ENCODE results near the gene ATP1B1. TPM values are rescaled to one million over a fixed set of nuclear protein-coding genes. Genes with fewer than 3 reads are reported as not detected.

Gene ATP1B1
- total RNA-seq, 1 experiment from 2014 or later = 44.4 TPM

DNA sequence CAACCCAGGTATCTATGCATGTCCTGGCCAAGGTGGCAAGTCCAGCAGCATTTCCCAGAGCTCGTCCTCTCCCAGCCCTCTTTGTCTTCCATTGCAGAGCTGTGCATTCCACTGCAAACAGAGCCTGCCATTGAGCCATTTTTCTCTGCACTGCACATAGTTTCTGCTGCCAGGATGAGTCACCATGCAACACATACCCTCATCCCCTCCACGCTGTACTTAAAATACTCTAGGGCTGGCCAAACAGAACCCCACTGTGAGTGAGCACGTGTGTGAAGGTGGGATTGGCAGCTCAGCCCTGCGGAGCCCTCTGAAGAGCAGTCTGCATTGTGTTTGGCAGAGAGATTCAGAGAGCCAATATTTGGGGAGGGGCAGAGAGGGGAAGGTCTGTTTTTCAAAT is 3.9 kb upstream of the ATP1B1 start:
- no peak overlapping the region for H3K56ac ChIP-seq (ENCODE audit: insufficient read length, low read depth, low read length)
- H3K27ac ChIP-seq (ENCODE audit: insufficient read length, low read depth, low read length) = no peak overlapping the region
- no peak overlapping the region for H3K14ac ChIP-seq (ENCODE audit: insufficient read depth, low read length)
- no peaks in the 10 kb centered on the region for H3K27me3 ChIP-seq (ENCODE audit: insufficient read depth, low read length)
- WGBS (ENCODE audit: extremely low coverage, insufficient read length, low lambda C conversion rate) = no CpG with 5 or more reads among the region's 4 CpGs
- Mint-ChIP-seq H3K27me3 (ENCODE audit: low read depth) (peaks cover 5% of the 10 kb centered on the region), H3K4me3 (no peak overlapping the region), H3K27ac (no peak overlapping the region), H3K36me3 (ENCODE audit: insufficient read depth in 1 of 3, low read depth in 3 of 3) (no peaks in the 10 kb centered on the region; a peak in 1 of 7 replicates), H3K4me1 (peaks cover 23 to 28% of the 10 kb centered on the region in 2 experiments), H3K9me3 (no peaks in the 10 kb centered on the region; a peak in 1 of 5 replicates)
- H3K4me1 ChIP-seq (ENCODE audit: insufficient read depth, low read length) = peaks cover 13% of the 10 kb centered on the region; the same call in 1 of the 2 replicates
- TF ChIP-seq, protein P1, sequence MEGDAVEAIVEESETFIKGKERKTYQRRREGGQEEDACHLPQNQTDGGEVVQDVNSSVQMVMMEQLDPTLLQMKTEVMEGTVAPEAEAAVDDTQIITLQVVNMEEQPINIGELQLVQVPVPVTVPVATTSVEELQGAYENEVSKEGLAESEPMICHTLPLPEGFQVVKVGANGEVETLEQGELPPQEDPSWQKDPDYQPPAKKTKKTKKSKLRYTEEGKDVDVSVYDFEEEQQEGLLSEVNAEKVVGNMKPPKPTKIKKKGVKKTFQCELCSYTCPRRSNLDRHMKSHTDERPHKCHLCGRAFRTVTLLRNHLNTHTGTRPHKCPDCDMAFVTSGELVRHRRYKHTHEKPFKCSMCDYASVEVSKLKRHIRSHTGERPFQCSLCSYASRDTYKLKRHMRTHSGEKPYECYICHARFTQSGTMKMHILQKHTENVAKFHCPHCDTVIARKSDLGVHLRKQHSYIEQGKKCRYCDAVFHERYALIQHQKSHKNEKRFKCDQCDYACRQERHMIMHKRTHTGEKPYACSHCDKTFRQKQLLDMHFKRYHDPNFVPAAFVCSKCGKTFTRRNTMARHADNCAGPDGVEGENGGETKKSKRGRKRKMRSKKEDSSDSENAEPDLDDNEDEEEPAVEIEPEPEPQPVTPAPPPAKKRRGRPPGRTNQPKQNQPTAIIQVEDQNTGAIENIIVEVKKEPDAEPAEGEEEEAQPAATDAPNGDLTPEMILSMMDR (conservative IDR thresholded peaks at IDR 0.05) = no peak
- H2AFZ ChIP-seq (ENCODE audit: low read length) = no peak overlapping the region
- H4K91ac ChIP-seq (ENCODE audit: insufficient read length, low read depth, low read length) = no peak overlapping the region
- no peak overlapping the region for H3T11ph ChIP-seq (ENCODE audit: low read length)
- no peak overlapping the region for H2BK15ac ChIP-seq (ENCODE audit: low read depth, low read length)
- H2BK20ac ChIP-seq (ENCODE audit: low read depth, low read length, poor library complexity, severe bottlenecking) = no peak overlapping the region
- no peaks in the 10 kb centered on the region for H3K9me3 ChIP-seq (ENCODE audit: control insufficient read depth, low read depth, low read length)
- DNase-seq = no peak
- no peak overlapping the region for H3K4ac ChIP-seq (ENCODE audit: low read depth, low read length)
- H3K4me2 ChIP-seq (ENCODE audit: insufficient read depth, insufficient read length, low read length) = no peak overlapping the region
- no peak overlapping the region for H2BK120ac ChIP-seq (ENCODE audit: low read depth, low read length, poor library complexity, severe bottlenecking)
- H4K5ac ChIP-seq (ENCODE audit: insufficient read length, low read depth, low read length) = no peak overlapping the region
- no peaks in the 10 kb centered on the region for H4K20me1 ChIP-seq (ENCODE audit: control insufficient read depth, insufficient read depth, insufficient read length)
- no peak overlapping the region for H3K23ac ChIP-seq (ENCODE audit: insufficient read length, low read depth, low read length)
- no peak overlapping the region for H3K18ac ChIP-seq (ENCODE audit: insufficient read length, low read depth, low read length)
- H2BK5ac ChIP-seq (ENCODE audit: insufficient read length, low read length) = no peak overlapping the region
- H2AK5ac ChIP-seq (ENCODE audit: insufficient read length, low read length) = no peak overlapping the region
- H3K79me1 ChIP-seq (ENCODE audit: insufficient read depth, low read depth, low read length, poor library complexity, severe bottlenecking) = no peaks in the 10 kb centered on the region
- peaks cover 6% of the 10 kb centered on the region; the same call in 1 of the 2 replicates for H3K79me2 ChIP-seq (ENCODE audit: insufficient read depth, low read length)
- no peak overlapping the region for H3K9ac ChIP-seq (ENCODE audit: extremely low read depth, insufficient read length, low read length)
- H4K8ac ChIP-seq (replicated peaks; ENCODE audit: insufficient read length, low read depth, low read length) = no peak overlapping the region
- H2BK12ac ChIP-seq (ENCODE audit: insufficient read length, low read depth, low read length) = no peak overlapping the region
- peaks cover 8% of the 10 kb centered on the region for H3K23me2 ChIP-seq (ENCODE audit: insufficient read length, low read depth, low read length, poor library complexity, severe bottlenecking)

Measured in H9 (cell line).